HCT116 (cell line): ENCODE results near the gene PILRA.

ENCODE experiments used
- CTCF ChIP-seq, 3 experiments: fragments of 200-600 bp in 1 of 3; sonication (generic) in 1 of 3; IDR thresholded peaks in 2 of 3; conservative IDR thresholded peaks in 1 of 3; 2 replicates each; pipeline ENCODE4 v1.5.1; 2012 to 2017; ENCODE audit warnings: low read depth in 2 of 3, low read length in 2 of 3, antibody characterized with exemption in 1 of 3, borderline replicate concordance in 1 of 3, control low read depth in 1 of 3, mild to moderate bottlenecking in 1 of 3, mixed read lengths in 1 of 3, mixed run types in 1 of 3, moderate library complexity in 1 of 3; ENCODE audit not compliant: insufficient read depth in 1 of 3
- EGR1 ChIP-seq: IDR thresholded peaks from 2 replicates; pipeline ENCODE4 v1.6.1; 2012; ENCODE audit warnings: low read depth
- EZH2 ChIP-seq: fragments of 200-600 bp; sonication (generic); IDR thresholded peaks from 2 replicates; pipeline ENCODE4 v1.6.1; 2017; ENCODE audit warnings: antibody characterized with exemption, mixed run types
- EZH2phosphoT487 ChIP-seq: fragments of 200-600 bp; IDR thresholded peaks from 2 replicates; pipeline ENCODE4 v1.6.1; 2018; ENCODE audit warnings: antibody characterized with exemption, borderline replicate concordance
- FOSL1 ChIP-seq: IDR thresholded peaks from 2 replicates; pipeline ENCODE4 v1.6.1; 2012; ENCODE audit warnings: low read depth
- JUND ChIP-seq: IDR thresholded peaks from 2 replicates; pipeline ENCODE4 v1.6.1; 2012
- POLR2A ChIP-seq: IDR thresholded peaks from 2 replicates; pipeline ENCODE4 v1.7.0; 2011; ENCODE audit warnings: borderline replicate concordance; ENCODE audit not compliant: insufficient read depth, insufficient read length; ENCODE audit errors: extremely low read depth
- POLR2AphosphoS5 ChIP-seq: IDR thresholded peaks from 2 replicates; pipeline ENCODE4 v1.6.1; 2011; ENCODE audit warnings: mild to moderate bottlenecking, low read depth, low read length, moderate library complexity
- REST ChIP-seq: IDR thresholded peaks from 2 replicates; pipeline ENCODE4 v1.6.1; 2012; ENCODE audit warnings: low read depth
- TCF7L2 ChIP-seq: IDR thresholded peaks from 2 replicates; pipeline ENCODE4 v1.7.0; 2011; ENCODE audit warnings: borderline replicate concordance, inconsistent platforms; ENCODE audit not compliant: insufficient read depth, insufficient read length; ENCODE audit errors: extremely low read depth
- YY1 ChIP-seq: IDR thresholded peaks from 2 replicates; pipeline ENCODE4 v1.6.1; 2011; ENCODE audit warnings: low read length, low read depth, moderate library complexity, mild to moderate bottlenecking; ENCODE audit not compliant: insufficient replicate concordance; ENCODE audit errors: extremely low read depth
- ZNF274 ChIP-seq: fragments of 200-500 bp; sonication (Bioruptor generic); IDR thresholded peaks from 2 replicates; pipeline ENCODE4 v1.6.1; 2014; ENCODE audit warnings: mild to moderate bottlenecking, low read depth, low read length, inconsistent platforms

DNA sequence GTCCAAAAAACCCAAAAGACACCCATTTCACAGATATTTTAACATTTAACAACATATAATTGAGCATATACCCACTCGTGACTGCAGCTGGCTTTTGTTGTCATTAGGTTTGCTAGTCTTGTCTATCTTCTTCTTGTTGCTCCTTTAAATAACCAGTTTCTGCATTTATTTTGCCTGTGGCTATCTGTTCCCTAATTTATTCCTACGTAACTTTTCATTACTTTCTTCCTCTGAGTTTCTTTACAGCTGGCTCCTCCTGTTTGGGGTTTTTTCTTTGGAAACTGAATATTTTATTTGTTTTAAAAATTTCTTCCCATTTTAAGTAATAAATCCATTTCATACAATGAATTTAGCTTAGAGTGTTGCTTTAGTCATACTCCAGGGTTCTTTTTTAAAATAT, 14.4 kb downstream of the PILRA start:
- TF ChIP-seq CTCF (IDR thresholded peaks at IDR 0.05 in 2 of 3, conservative IDR thresholded peaks at IDR 0.05 in 1 of 3; ENCODE audit: borderline replicate concordance in 1 of 3, insufficient read depth in 1 of 3, low read depth in 2 of 3, low read length in 2 of 3), result no peak
- no peak for TF ChIP-seq EZH2phosphoT487
- no peak for TF ChIP-seq TCF7L2
- no peak for TF ChIP-seq POLR2A
- TF ChIP-seq REST, result no peak
- no peak for TF ChIP-seq FOSL1
- no peak for TF ChIP-seq YY1
- no peak for TF ChIP-seq EZH2
- TF ChIP-seq POLR2AphosphoS5, result no peak
- TF ChIP-seq EGR1, result no peak
- TF ChIP-seq JUND, result no peak
- no peak for TF ChIP-seq ZNF274
